ENCODE data around the gene POLA1. TPM values are rescaled to one million over a fixed set of nuclear protein-coding genes. Genes with fewer than 3 reads are reported as not detected.
"Not testable (repeated sequence)": the region's sequence is repeated elsewhere in the genome, so short reads cannot be mapped to it uniquely, and the experiment has no call there.

POLA1 gene
- total and polyA plus RNA-seq, 12 donors: 2.2 to 11.0 (median 5.9) TPM

DNA sequence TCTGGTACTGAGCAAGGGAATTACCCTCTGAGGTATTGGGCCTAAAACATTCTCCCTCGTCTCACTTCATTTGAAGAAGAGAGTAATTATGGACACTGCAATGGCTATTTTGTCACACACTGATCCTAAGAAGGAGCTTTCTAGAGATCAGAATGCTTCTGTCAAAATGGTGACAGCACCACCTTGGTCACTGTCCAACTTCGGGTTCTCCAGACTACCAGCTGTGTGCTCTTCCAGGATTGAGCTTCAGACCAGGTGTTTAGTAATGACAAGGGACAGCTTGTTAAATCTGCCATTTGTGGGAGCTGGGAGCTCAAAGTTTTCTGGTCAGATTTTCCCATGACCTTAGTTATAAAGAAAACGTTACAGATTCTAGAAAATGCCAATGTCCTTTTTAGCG lies 105.4 kb downstream of the POLA1 start:
- WGBS, 4 donors: 66 to 100% (median 83%) methylated on average over 3 to 4 of the region's 4 CpGs
- TF ChIP-seq, protein P1, sequence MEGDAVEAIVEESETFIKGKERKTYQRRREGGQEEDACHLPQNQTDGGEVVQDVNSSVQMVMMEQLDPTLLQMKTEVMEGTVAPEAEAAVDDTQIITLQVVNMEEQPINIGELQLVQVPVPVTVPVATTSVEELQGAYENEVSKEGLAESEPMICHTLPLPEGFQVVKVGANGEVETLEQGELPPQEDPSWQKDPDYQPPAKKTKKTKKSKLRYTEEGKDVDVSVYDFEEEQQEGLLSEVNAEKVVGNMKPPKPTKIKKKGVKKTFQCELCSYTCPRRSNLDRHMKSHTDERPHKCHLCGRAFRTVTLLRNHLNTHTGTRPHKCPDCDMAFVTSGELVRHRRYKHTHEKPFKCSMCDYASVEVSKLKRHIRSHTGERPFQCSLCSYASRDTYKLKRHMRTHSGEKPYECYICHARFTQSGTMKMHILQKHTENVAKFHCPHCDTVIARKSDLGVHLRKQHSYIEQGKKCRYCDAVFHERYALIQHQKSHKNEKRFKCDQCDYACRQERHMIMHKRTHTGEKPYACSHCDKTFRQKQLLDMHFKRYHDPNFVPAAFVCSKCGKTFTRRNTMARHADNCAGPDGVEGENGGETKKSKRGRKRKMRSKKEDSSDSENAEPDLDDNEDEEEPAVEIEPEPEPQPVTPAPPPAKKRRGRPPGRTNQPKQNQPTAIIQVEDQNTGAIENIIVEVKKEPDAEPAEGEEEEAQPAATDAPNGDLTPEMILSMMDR (IDR thresholded peaks at IDR 0.05): no peak
- TF ChIP-seq POLR2A (IDR thresholded peaks at IDR 0.05): no peak
- no peak for DNase-seq
- Histone ChIP-seq H3K27me3 (no peaks in the 10 kb centered on the region), H3K27ac (no peak overlapping the region), H3K4me3 (no peak overlapping the region), H3K36me3 (replicated peaks in 1 of 2) (no peaks in the 10 kb centered on the region), H3K4me1 (replicated peaks in 1 of 2) (no peaks in the 10 kb centered on the region), H3K9me3 (replicated peaks in 1 of 3) (no peaks in the 10 kb centered on the region)
- intact Hi-C loops (cut with DNase I): no loop called here

DNA sequence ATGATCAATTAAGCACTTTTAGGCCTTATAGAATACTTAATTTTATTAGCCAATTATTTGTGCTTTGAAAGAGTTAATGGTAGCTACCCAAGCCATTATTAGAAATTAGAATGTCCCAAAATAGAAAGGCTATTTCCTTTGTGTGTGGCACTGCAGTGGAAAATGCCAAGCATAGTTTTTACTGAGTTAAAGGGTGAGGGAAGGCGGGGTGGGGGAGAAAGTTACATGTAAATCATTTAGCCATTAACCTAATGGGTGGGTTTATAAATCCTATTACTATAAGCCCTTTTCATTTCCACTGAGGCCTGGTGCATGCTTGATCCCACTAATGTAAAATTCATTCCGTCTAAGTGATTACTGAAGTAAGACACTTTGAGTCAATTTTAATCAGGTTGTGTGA lies 105.8 kb downstream of the POLA1 start:
- Histone ChIP-seq H3K27ac (no peak overlapping the region), H3K4me1 (replicated peaks in 1 of 2) (no peaks in the 10 kb centered on the region), H3K27me3 (no peaks in the 10 kb centered on the region), H3K9me3 (replicated peaks in 1 of 3) (no peaks in the 10 kb centered on the region), H3K36me3 (replicated peaks in 1 of 2) (no peaks in the 10 kb centered on the region), H3K4me3 (no peak overlapping the region)
- 56 to 89% (median 67%) methylated on average over 2 of the region's 2 CpGs for WGBS, 4 donors
- no peak for TF ChIP-seq POLR2A (IDR thresholded peaks at IDR 0.05)
- TF ChIP-seq, protein P1 (IDR thresholded peaks at IDR 0.05): no peak
- intact Hi-C loops (cut with DNase I): no loop called here
- no peak for DNase-seq

DNA sequence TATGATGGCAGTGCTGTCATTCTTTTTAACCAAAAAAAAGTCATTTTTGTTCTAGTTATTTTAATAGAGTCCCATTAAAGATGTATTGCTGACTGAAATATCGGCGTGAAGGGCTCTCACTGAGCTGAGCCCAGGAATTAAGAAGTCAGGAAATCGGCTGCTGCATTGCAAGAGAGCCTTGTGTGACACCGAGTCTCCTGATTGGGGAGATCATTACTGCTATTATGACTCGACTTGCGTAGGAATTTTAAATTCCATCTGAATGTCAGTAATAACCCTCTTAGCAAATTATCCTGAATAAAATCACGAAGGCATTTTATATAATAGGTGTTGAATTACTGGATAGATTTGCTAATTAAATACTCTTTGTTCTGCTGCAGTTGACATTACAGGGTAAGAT lies 111.5 kb downstream of the POLA1 start:
- H3K4me3 ChIP-seq: no peak overlapping the region
- intact Hi-C loops (cut with DNase I): no loop called here
- H3K27me3 ChIP-seq: no peaks in the 10 kb centered on the region
- DNase-seq: no peak
- TF ChIP-seq, protein P1 (IDR thresholded peaks at IDR 0.05): no peak
- no peak for TF ChIP-seq POLR2A (IDR thresholded peaks at IDR 0.05)
- H3K36me3 ChIP-seq (replicated peaks in 1 of 2): no peaks in the 10 kb centered on the region
- no peak overlapping the region for H3K27ac ChIP-seq
- H3K4me1 ChIP-seq (replicated peaks in 1 of 2): no peaks in the 10 kb centered on the region
- WGBS, 4 donors: 70 to 94% (median 83%) methylated on average over 7 of the region's 7 CpGs
- H3K9me3 ChIP-seq (replicated peaks in 1 of 3): no peaks in the 10 kb centered on the region

DNA sequence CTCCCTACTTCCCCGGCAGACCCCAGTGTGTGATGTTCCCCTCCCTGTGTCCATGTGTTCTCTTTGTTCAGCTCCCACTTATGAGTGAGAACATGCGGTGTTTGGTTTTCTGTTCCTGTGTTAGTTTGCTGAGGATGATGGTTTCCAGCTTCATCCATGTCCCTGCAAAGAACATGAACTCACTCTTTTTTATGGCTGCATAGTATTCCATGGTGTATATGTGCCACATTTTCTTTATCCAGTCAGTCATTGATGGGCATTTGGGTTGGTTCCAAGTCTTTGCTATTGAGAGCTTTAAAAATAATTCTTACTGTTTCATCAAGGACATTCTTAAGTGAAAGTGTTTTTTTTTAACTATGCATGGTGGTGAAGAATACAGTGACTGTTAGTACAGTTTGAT lies 126.1 kb downstream of the POLA1 start:
- H3K4me3 ChIP-seq; H3K27ac ChIP-seq; H3K27me3 ChIP-seq; DNase-seq; H3K4me1 ChIP-seq (replicated peaks in 1 of 2); H3K9me3 ChIP-seq (replicated peaks in 1 of 3); intact Hi-C loops (cut with DNase I); H3K36me3 ChIP-seq (replicated peaks in 1 of 2): not testable (repeated sequence)
- WGBS, 4 donors: 89 to 100% (median 96%) methylated on average over 1 to 2 of the region's 2 CpGs

DNA sequence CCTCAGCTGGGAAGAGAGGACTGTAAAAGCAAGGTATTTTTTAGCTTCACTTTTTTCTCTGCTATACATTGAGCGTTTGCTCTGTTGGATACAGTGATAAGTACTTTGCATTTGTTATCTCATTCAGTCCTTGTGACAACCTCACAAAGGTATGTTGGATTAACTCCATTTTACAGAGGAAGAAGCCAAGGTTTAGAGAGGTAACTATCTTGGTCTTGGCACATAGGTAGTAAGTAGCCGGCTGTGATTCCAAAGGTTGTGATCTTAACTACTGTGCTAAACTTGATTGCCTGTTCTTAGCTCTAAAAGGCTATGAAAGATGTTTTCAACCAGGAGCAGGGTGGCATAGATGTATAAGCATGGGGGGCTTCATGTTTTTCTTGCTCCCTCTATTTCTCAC lies 134.4 kb downstream of the POLA1 start:
- no peak for DNase-seq
- H3K4me1 ChIP-seq (replicated peaks in 1 of 2): no peaks in the 10 kb centered on the region
- no peaks in the 10 kb centered on the region for H3K36me3 ChIP-seq (replicated peaks in 1 of 2)
- no peaks in the 10 kb centered on the region for H3K27me3 ChIP-seq
- WGBS, 4 donors: 73 to 92% (median 85%) methylated on average over 2 of the region's 2 CpGs
- H3K27ac ChIP-seq: no peak overlapping the region
- no peak for TF ChIP-seq POLR2A (IDR thresholded peaks at IDR 0.05)
- TF ChIP-seq, protein P1 (IDR thresholded peaks at IDR 0.05): no peak
- no peaks in the 10 kb centered on the region for H3K9me3 ChIP-seq (replicated peaks in 1 of 3)
- no peak overlapping the region for H3K4me3 ChIP-seq
- intact Hi-C loops (cut with DNase I): no loop called here

All from adrenal gland (tissue), 12 donors.